Activated naive CD8-positive, alpha-beta T cell treated with anti-CD3 and anti-CD28 coated beads, Interleukin-2, amount 50 U/mL, for 16 hours (primary cell): ENCODE data around the gene TMEM120A.

Experiments used
- DNase-seq: peaks from one replicate; pipeline ENCODE4 v3.0.0-alpha.2; 2020; ENCODE audit warnings: low read depth, low spot score

TMEM120A gene

GRCh38 chr7:75995052-75995471 lies 667 bp upstream of the TMEM120A start:
- DNase-seq = no peak

- no peak for DNase-seq
These were observed 557 bp downstream of the TMEM120A start for GRCh38 chr7:75993689-75994387.

GRCh38 chr7:75992083-75992755 lies 2.2 kb downstream of the TMEM120A start:
- DNase-seq = no peak

GRCh38 chr7:75991531-75992082 lies 2.8 kb downstream of the TMEM120A start:
- DNase-seq = no peak

GRCh38 chr7:75989500-75990388 lies 4.7 kb downstream of the TMEM120A start:
- no peak for DNase-seq

- no peak for DNase-seq
These were observed 5.6 kb downstream of the TMEM120A start for GRCh38 chr7:75988568-75989499.

GRCh38 chr7:75987805-75988567 lies 6.4 kb downstream of the TMEM120A start:
- no peak for DNase-seq

- DNase-seq = no peak
These were observed 7.2 kb downstream of the TMEM120A start for GRCh38 chr7:75987026-75987804.

- DNase-seq = no peak
These were observed 8.1 kb downstream of the TMEM120A start for GRCh38 chr7:75986147-75986781.

GRCh38 chr7:75985518-75986146 lies 8.8 kb downstream of the TMEM120A start:
- DNase-seq = no peak

- DNase-seq = no peak
These were observed 9.3 kb downstream of the TMEM120A start for GRCh38 chr7:75985009-75985517.

- DNase-seq = no peak
These were observed 10.0 kb downstream of the TMEM120A start for GRCh38 chr7:75984130-75985008.

- DNase-seq = no peak
These were observed 10.8 kb downstream of the TMEM120A start for GRCh38 chr7:75983471-75984129.

- no peak for DNase-seq
These were observed 11.9 kb downstream of the TMEM120A start for GRCh38 chr7:75982306-75983064.

GRCh38 chr7:75981453-75982305 lies 12.7 kb downstream of the TMEM120A start:
- no peak for DNase-seq
